Mucosa of descending colon (tissue), 3 donors: ENCODE measurements around the gene LATS2. TPM values are rescaled to one million over a fixed set of nuclear protein-coding genes. Genes with fewer than 3 reads are reported as not detected.

Experiments used
- ATAC-seq: fragments of 200-7000 bp; cut with Tn5 transposase; one replicate; pipeline ENCODE4 v1.9.1; 2020; ENCODE audit warnings: mild to moderate bottlenecking, moderate library complexity
- DNase-seq, 3 donors: peaks; one replicate each; pipeline ENCODE4 v3.0.0-alpha.2; 2020
- H3K36me3 ChIP-seq: fragments of 200-600 bp; one replicate; pipeline ENCODE4 v1.8.0; 2021; ENCODE audit warnings: low read depth, mild to moderate bottlenecking
- H3K4me1 ChIP-seq: fragments of 200-600 bp; one replicate; pipeline ENCODE4 v1.8.0; 2021; ENCODE audit warnings: low read depth, mild to moderate bottlenecking
- H3K4me3 ChIP-seq: fragments of 200-600 bp; one replicate; pipeline ENCODE4 v1.8.0; 2021; ENCODE audit warnings: mild to moderate bottlenecking
- H3K9me3 ChIP-seq: fragments of 200-600 bp; one replicate; pipeline ENCODE4 v1.8.0; 2021; ENCODE audit warnings: mild to moderate bottlenecking
- intact Hi-C, 2 donors: fragments of 100-400 bp; cut with DNase I in 1 of 2; cut with micrococcal nuclease in 1 of 2; formaldehyde crosslinking; loops; one replicate each; pipeline versions ENCODE4 v1.11.0 to v1.11.1; 2022; cut with DNase I, micrococcal nuclease
- total RNA-seq, 3 donors: library from RNA; stranded (reverse); fragmentation: NEBNext Ultra II Directional in 2 of 3; extraction: Animal tissue kit (Norgen Biotek cat#: 25700) in 2 of 3; gene quantifications; one replicate each; pipeline versions ENCODE4 v1.2.1 to v1.2.4, GENCODE V29; 2021 to 2023
- TF ChIP-seq, protein P1 (sequence below): fragments of 200-600 bp; IDR thresholded peaks from one replicate; pipeline ENCODE4 v1.8.0; 2022; ENCODE audit warnings: antibody characterized with exemption, mild to moderate bottlenecking
- donor health status: DM: no; HTN: no; CAD: no; lungs with moderate emphysema.
- donor health status: DM: no; HTN: no; CAD: no.
- donor health status: DM: no; HTN: yes; CAD: no.

Gene LATS2
- total RNA-seq, 3 donors from 2014 or later: 9.1 to 25.9 (median 10.3) TPM

DNA sequence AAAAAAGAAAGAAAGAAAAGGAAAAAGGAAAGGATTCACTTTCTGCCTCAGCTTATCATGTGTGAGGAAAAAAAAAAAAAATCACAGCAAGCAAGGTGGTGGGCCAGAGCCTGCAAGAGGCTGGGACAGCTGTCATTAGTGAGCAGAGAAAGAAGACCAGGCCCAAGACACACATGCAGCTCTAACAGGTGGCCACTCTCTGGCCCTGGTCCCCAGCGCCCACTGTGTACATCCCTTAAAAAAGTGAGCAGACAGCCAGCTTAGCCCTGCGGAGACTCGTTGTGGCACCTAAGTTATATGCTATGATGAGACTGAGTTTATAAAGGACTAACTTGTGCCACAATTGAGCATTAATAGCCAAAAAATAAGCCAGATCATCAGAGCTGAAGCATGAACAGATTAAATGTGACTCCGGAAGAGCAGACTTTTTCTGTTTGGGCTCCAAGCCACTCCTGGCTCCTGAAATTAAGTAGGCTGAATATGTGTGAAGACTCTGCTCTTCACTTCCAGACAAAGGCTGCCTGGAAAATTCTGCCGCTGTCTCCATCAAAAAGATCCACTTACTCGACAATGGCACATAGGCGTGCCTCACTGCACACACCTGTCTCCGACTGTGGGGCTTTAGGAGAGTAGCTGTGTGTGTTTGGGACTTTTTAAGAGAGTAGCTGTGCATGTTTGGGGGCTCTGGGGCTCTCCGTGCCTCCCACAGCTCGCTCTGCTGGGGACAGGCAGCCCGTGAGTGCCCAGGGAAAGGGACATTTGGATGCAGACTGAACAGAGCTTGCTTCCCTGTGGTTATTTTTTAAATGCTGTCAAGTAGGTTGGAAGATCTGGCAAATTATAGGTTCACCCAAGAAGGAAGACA, 55.0 kb downstream of the LATS2 start:
- no peaks in the 10 kb centered on the region for H3K4me1 ChIP-seq
- intact Hi-C loops: no loop called here
- no peaks in the 10 kb centered on the region for H3K36me3 ChIP-seq
- ATAC-seq: no peak
- DNase-seq: no peak
- TF ChIP-seq, protein P1, sequence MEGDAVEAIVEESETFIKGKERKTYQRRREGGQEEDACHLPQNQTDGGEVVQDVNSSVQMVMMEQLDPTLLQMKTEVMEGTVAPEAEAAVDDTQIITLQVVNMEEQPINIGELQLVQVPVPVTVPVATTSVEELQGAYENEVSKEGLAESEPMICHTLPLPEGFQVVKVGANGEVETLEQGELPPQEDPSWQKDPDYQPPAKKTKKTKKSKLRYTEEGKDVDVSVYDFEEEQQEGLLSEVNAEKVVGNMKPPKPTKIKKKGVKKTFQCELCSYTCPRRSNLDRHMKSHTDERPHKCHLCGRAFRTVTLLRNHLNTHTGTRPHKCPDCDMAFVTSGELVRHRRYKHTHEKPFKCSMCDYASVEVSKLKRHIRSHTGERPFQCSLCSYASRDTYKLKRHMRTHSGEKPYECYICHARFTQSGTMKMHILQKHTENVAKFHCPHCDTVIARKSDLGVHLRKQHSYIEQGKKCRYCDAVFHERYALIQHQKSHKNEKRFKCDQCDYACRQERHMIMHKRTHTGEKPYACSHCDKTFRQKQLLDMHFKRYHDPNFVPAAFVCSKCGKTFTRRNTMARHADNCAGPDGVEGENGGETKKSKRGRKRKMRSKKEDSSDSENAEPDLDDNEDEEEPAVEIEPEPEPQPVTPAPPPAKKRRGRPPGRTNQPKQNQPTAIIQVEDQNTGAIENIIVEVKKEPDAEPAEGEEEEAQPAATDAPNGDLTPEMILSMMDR: no peak
- no peak overlapping the region for H3K4me3 ChIP-seq
- no peaks in the 10 kb centered on the region for H3K9me3 ChIP-seq

GRCh38 chr13:21005193-21005592, 56.2 kb downstream of the LATS2 start:
- Histone ChIP-seq H3K36me3 (no peaks in the 10 kb centered on the region), H3K9me3 (no peaks in the 10 kb centered on the region), H3K4me1 (no peaks in the 10 kb centered on the region), H3K4me3 (no peak overlapping the region)
- no peak for DNase-seq
- TF ChIP-seq, protein P1: no peak
- intact Hi-C loops: no loop called here
- ATAC-seq: no peak

- TF ChIP-seq, protein P1: no peak
- H3K36me3 ChIP-seq: no peaks in the 10 kb centered on the region
- H3K9me3 ChIP-seq: no peaks in the 10 kb centered on the region
- H3K4me1 ChIP-seq: no peaks in the 10 kb centered on the region
- H3K4me3 ChIP-seq: no peak overlapping the region
- ATAC-seq (no peak), DNase-seq (no peak)
- intact Hi-C loops: no loop called here
These were observed 59.9 kb downstream of the LATS2 start for GRCh38 chr13:21001471-21001870.

DNA sequence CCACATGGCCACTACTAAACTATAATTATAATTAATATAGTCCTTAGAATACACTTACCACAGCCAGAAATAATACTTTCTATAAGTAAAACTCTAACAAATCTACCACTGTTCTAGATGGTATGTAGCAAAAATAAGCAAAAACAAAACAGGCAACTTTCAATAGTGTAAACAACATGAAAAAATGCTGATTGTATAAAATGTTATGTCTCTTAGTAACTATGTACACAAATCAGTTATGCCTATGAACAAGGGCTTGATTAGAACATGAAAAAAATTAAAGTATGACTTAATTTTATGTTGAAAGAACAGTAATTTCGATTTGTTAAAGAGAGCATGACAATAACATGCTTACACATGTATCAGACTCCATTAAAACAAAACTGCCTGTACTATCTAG, 60.7 kb downstream of the LATS2 start:
- DNase-seq: no peak
- no peaks in the 10 kb centered on the region for H3K9me3 ChIP-seq
- intact Hi-C loops: no loop called here
- H3K4me1 ChIP-seq: no peaks in the 10 kb centered on the region
- no peak for ATAC-seq
- TF ChIP-seq, protein P1: no peak
- no peak overlapping the region for H3K4me3 ChIP-seq
- H3K36me3 ChIP-seq: no peaks in the 10 kb centered on the region

DNA sequence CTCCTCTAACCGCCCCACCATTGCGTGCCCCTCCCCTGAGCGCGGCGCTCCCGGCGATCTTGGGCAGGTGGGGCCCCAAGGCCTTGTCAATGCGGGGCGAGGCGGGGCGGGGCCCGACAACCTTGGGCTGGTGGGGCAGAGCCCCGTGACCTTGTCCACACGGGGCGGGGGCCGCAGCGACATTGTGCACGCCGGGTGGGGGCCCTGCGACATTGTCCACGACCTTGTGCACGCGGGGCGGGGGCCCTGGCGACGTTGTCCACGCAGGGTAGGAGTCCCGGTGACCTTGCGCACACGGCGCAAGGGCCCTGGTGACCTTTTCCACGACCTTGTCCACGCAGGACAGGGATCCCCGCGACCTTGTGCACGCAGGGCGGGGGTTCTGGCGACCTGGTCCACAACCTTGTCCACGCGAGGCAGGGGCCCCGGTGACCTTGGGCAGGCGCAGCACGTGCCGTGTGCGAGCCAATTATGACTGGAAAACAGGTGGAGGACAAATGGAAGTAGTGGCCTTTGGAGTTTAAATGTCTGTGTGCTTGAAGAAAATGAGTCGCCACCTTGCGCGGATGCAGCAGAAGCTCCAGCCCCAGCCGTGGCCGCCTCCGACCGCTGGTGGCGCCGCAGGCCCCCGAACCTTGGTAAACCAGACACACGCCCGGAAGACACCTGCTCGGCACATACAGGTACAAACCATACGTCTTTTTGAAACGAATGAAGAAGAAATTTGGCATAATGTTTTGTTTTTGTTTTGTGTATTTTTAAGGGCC, 62.6 kb downstream of the LATS2 start:
- Histone ChIP-seq H3K4me3 (no peak overlapping the region), H3K4me1 (no peaks in the 10 kb centered on the region), H3K9me3 (no peaks in the 10 kb centered on the region), H3K36me3 (no peaks in the 10 kb centered on the region)
- DNase-seq (no peak), ATAC-seq (no peak)
- TF ChIP-seq, protein P1: no peak
- intact Hi-C loops: no loop called here
